Nephron (organoid): ENCODE results near the gene TOR4A.
A peak's percentile ranks its signal among the peaks of the same experiment; 100 is the strongest.

ENCODE experiments used
- H3K27ac Mint-ChIP-seq, 3 experiments: 2 replicates each; pipeline ENCODE4 v1.8.0; 2020; ENCODE audit warnings: mixed read lengths in 3 of 3, mild to moderate bottlenecking in 2 of 3, moderate library complexity in 1 of 3
- H3K27me3 Mint-ChIP-seq: 2 replicates; pipeline ENCODE4 v1.8.0; 2021; ENCODE audit warnings: low read depth, mild to moderate bottlenecking, moderate library complexity, mixed read lengths
- H3K36me3 Mint-ChIP-seq: 2 replicates; pipeline ENCODE4 v1.8.0; 2020; ENCODE audit warnings: low read depth, mixed read lengths
- H3K4me1 Mint-ChIP-seq: 2 replicates; pipeline ENCODE4 v1.8.0; 2020; ENCODE audit warnings: mixed read lengths
- H3K4me3 Mint-ChIP-seq, 3 experiments: 2 replicates each; pipeline ENCODE4 v1.8.0; 2020; ENCODE audit warnings: mild to moderate bottlenecking in 3 of 3, mixed read lengths in 3 of 3, moderate library complexity in 2 of 3
- H3K9me3 Mint-ChIP-seq: 2 replicates; pipeline ENCODE4 v1.8.0; 2020; ENCODE audit warnings: mixed read lengths
- TF ChIP-seq, protein P1 (sequence below), 3 experiments: fragments of 200-600 bp; sonication (generic); IDR thresholded peaks; one replicate each; pipeline ENCODE4 v1.5.0; 2021; ENCODE audit warnings: antibody characterized with exemption in 3 of 3; ENCODE audit not compliant: unreplicated experiment in 3 of 3

Gene TOR4A

GRCh38 chr9:137278061-137278701 lies 655 bp downstream of the TOR4A start:
- Mint-ChIP-seq H3K27ac (peak overlapping the region in 2 of 3 experiments; percentile 27 to 99), H3K4me3 (peak overlapping the region; percentile 61 to 81 (median 77)), H3K36me3 (peaks cover 8% of the 10 kb centered on the region), H3K9me3 (no peaks in the 10 kb centered on the region), H3K4me1 (peaks cover 27% of the 10 kb centered on the region), H3K27me3 (peaks cover 13% of the 10 kb centered on the region)
- TF ChIP-seq, protein P1, sequence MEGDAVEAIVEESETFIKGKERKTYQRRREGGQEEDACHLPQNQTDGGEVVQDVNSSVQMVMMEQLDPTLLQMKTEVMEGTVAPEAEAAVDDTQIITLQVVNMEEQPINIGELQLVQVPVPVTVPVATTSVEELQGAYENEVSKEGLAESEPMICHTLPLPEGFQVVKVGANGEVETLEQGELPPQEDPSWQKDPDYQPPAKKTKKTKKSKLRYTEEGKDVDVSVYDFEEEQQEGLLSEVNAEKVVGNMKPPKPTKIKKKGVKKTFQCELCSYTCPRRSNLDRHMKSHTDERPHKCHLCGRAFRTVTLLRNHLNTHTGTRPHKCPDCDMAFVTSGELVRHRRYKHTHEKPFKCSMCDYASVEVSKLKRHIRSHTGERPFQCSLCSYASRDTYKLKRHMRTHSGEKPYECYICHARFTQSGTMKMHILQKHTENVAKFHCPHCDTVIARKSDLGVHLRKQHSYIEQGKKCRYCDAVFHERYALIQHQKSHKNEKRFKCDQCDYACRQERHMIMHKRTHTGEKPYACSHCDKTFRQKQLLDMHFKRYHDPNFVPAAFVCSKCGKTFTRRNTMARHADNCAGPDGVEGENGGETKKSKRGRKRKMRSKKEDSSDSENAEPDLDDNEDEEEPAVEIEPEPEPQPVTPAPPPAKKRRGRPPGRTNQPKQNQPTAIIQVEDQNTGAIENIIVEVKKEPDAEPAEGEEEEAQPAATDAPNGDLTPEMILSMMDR (IDR thresholded peaks at IDR 0.05; ENCODE audit: unreplicated experiment in 3 of 3) = no peak

DNA sequence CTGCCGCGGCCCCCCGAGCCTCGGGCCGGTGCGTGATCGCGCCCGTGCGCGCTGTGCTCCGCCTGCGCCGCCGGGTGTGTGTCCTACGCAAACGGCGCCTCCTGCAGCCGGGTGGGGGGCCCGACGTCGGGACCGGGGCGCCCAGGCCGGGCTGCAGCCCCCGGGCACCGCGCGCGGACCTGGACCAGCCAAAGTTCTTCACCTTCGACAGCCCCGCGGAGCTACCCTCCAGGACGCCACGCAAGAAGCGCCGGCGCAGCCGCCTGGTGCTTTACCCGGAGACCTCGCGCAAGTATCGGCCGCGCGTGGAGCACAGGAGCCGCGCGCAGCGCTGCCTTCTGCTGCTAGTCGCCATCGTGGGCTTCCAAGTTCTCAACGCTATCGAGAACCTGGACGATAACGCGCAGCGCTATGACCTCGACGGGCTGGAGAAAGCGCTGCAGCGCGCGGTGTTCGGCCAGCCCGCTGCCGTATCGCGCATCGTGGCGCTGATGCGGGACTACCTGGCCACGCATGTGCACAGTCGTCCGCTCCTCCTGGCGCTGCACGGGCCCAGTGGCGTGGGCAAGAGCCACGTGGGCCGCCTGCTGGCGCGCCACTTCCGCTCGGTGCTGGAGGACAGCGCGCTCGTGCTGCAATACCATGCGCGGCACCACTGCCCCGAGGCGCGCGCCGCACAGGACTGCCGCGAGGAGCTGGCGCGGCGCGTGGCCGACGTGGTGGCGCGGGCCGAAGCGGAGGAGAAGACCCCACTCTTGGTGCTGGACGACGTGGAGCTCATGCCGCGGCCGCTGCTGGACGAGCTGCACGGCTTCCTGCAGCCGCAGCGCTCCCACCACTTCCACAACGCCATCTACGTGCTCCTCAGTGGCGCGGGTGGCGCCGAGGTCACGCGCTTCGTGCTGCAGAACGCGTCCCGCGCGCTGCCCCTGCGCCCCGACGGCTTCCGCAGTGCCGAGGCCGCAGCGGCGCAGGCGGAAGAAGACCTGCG lies 1.5 kb downstream of the TOR4A start:
- Mint-ChIP-seq H3K9me3 (no peaks in the 10 kb centered on the region), H3K4me1 (peaks cover 27% of the 10 kb centered on the region), H3K36me3 (peaks cover 4% of the 10 kb centered on the region), H3K27me3 (peaks cover 13% of the 10 kb centered on the region), H3K4me3 (no peak overlapping the region), H3K27ac (no peak overlapping the region)
- TF ChIP-seq, protein P1 (IDR thresholded peaks at IDR 0.05; ENCODE audit: unreplicated experiment in 3 of 3) = no peak

DNA sequence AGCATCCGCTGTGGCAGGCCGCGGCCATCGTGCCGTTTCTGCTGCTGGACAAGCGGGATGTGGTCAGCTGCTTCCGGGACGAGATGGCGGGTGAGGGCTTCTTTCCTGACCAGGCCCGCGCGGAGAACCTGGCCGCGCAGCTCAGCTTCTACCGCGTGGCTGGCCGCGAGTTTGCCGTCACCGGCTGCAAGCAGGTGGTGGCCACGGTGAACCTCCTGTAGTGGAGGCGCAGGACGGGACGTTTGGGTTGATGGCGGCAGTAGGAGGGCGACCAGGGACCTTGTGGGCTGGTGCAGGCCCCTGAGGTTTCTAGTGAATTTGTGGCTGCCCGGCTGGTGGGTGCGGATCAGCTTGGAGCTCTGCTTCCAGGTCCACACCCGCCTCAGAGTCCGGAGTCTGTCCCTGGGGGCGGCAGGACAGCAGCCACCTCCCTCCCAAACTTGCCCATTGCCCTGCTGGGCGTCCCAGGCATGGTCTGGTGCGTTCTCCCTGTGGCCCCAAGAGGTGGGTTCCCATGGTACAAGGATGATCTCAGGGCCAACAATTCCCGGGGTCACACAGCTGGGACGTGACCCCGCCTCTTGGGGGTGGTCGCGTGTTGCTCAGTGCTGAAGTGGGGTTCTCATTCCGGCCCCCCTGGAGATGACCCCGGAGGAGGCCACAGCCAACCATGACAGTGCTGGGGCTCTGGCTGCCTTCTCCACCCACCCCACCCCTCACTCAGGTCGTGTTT lies 2.4 kb downstream of the TOR4A start:
- Mint-ChIP-seq H3K36me3 (peaks cover 4% of the 10 kb centered on the region), H3K9me3 (no peaks in the 10 kb centered on the region), H3K27me3 (peaks cover 13% of the 10 kb centered on the region), H3K4me3 (peak overlapping the region in 1 of 3 experiments; percentile 10), H3K27ac (no peak overlapping the region), H3K4me1 (peaks cover 22% of the 10 kb centered on the region)
- TF ChIP-seq, protein P1 (IDR thresholded peaks at IDR 0.05; ENCODE audit: unreplicated experiment in 3 of 3) = no peak

GRCh38 chr9:137280474-137281344 lies 3.2 kb downstream of the TOR4A start:
- Mint-ChIP-seq H3K36me3 (peaks cover 4% of the 10 kb centered on the region), H3K9me3 (no peaks in the 10 kb centered on the region), H3K27me3 (peaks cover 13% of the 10 kb centered on the region), H3K4me1 (peaks cover 15% of the 10 kb centered on the region), H3K27ac (no peak overlapping the region), H3K4me3 (no peak overlapping the region)
- TF ChIP-seq, protein P1 (IDR thresholded peaks at IDR 0.05; ENCODE audit: unreplicated experiment in 3 of 3) = peak; percentile 48 to 75 (median 51)
